IPS-18a (cell line): Measurements from ENCODE around the gene CLDN20.

Experiments
- H3K27ac ChIP-seq: one replicate; pipeline ENCODE4 v1.5.1; 2013; ENCODE audit warnings: low read length
- H3K27me3 ChIP-seq: one replicate; pipeline ENCODE4 v1.6.1; 2013; ENCODE audit warnings: mild to moderate bottlenecking, low read length; ENCODE audit not compliant: control insufficient read depth, insufficient read depth
- H3K36me3 ChIP-seq: one replicate; pipeline ENCODE4 v1.6.1; 2013; ENCODE audit warnings: low read depth, low read length; ENCODE audit not compliant: control insufficient read depth
- H3K4me1 ChIP-seq: one replicate; pipeline ENCODE4 v1.6.1; 2013; ENCODE audit warnings: low read depth, low read length; ENCODE audit not compliant: control insufficient read depth
- H3K4me3 ChIP-seq: one replicate; pipeline ENCODE4 v1.5.1; 2013; ENCODE audit warnings: low read length
- H3K9ac ChIP-seq: one replicate; pipeline ENCODE4 v1.6.1; 2013; ENCODE audit warnings: mild to moderate bottlenecking, low read length, moderate library complexity
- H3K9me3 ChIP-seq: one replicate; pipeline ENCODE4 v1.6.1; 2013; ENCODE audit warnings: low read depth, low read length; ENCODE audit not compliant: control insufficient read depth

Gene CLDN20

DNA sequence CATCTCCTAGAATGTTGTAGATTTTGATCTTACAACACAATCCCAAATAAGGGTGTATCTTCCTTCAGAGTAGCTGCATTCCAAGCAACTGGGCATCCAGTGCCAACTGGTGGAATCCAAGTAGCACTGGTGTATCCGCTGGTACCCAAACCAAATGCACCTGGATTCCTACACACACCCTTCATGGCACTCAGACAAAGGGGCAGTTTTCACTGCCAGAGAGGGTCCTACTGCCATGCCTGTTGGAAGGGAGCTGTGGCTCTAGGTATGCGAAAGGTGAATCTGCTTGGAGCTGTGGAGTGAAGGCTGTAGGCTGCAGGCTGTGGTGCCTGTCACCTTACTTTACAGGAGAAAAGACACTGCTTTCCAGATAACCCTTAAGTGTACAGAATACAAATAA is 17.0 kb upstream of the CLDN20 start:
- H3K36me3 ChIP-seq = peaks cover 29% of the 10 kb centered on the region
- H3K27ac ChIP-seq = no peak overlapping the region
- no peak overlapping the region for H3K4me3 ChIP-seq
- H3K9ac ChIP-seq = no peak overlapping the region
- H3K27me3 ChIP-seq = no peaks in the 10 kb centered on the region
- H3K9me3 ChIP-seq = no peaks in the 10 kb centered on the region
- H3K4me1 ChIP-seq = no peaks in the 10 kb centered on the region

DNA sequence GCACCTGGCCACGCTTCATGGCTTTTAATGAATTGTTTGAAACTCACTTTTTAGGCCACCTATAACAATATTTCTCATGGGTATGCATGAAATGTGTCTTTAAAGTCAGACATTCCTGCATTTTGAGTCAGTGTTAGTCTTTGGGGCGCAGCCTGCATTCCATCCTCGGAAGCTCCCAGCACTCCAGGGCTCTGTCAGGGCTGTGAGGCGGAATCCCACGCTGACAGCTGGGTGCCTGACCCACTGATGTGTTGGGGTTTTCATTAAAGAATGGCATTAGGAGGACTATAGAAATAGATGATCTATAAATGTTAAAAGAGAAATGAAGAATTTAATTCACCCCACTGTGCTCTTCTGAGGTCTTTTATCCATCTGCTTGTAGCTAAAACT is 16.2 kb upstream of the CLDN20 start:
- no peak overlapping the region for H3K27ac ChIP-seq
- no peak overlapping the region for H3K4me3 ChIP-seq
- no peaks in the 10 kb centered on the region for H3K9me3 ChIP-seq
- H3K36me3 ChIP-seq = peaks cover 37% of the 10 kb centered on the region
- H3K27me3 ChIP-seq = no peaks in the 10 kb centered on the region
- peaks cover 1% of the 10 kb centered on the region for H3K4me1 ChIP-seq
- H3K9ac ChIP-seq = no peak overlapping the region

DNA sequence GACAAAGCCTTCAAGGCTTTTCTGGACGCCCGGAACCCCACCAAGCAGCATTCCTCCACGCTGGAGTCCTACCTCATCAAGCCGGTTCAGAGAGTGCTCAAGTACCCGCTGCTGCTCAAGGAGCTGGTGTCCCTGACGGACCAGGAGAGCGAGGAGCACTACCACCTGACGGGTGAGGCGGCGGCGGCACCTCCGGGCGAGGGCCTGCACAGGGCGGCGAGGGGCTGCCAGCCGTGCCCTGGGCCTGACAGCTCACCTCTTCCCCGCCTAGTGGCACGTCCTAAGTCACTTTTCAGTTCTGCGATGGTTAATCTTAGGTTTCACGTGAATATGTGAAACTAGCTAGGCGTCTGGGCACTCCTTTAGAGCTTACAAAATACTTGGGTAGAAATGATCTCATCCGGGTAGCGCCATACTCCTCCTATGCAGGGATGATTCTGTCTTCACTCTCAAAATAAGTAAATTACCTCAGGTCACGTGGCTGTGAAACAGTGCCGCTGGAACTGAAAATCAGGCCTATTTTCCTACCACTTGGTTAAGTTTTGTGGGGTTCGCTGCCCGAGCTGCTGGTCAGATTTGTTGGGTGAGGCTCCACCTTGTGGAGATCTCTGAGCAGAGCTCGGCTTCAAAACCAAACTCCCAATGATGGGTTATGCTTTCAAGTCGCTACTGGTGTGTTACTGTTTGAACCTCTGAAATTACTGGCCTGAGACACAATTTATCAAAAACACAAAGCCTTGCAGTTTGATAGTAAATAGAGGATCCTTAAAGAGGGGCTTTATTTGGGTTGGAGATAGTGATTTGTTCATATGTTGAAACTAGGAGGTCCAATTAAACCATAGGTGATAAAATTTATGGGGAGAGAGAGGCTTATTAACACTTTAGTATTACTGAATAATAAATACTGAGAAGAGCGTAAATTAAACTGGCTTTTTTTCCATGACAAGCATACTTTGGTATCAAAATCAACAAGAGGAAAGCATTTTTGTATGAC is 15.5 kb upstream of the CLDN20 start:
- H3K27ac ChIP-seq = no peak overlapping the region
- H3K36me3 ChIP-seq = peaks cover 40% of the 10 kb centered on the region

DNA sequence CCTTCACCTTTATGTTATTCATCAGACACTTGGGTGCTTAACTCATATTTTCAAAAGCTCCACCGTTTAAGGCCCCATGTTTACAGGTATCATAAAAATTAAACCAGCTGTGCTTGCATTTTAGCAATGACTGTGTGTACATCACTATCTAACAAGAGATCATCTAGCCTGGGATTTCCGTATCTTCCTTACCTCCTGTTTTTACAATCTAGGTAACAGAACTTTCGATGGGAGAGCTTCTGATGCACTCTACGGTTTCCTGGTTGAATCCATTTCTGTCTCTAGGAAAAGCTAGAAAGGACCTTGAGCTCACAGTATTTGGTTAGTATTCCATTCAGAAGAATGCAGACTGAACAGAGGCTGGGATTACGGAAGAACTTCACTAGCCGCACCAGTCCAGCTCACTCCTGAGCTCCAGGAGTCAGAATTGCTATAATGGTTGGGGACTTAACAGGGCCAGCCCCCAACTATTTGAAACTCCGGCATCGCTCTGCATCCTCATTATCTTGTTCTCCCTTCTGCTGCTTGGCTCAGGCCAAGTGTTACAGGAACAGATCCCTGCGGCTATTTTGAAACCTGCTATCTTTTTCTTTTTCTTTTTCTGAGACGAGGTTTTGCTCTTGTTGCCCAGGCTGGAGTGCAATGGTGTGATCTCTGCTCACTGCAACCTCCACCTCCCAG is 13.0 kb upstream of the CLDN20 start:
- Histone ChIP-seq H3K27me3 (no peaks in the 10 kb centered on the region), H3K36me3 (peaks cover 54% of the 10 kb centered on the region), H3K27ac (no peak overlapping the region), H3K9ac (no peak overlapping the region), H3K4me1 (peaks cover 21% of the 10 kb centered on the region), H3K4me3 (no peak overlapping the region), H3K9me3 (no peaks in the 10 kb centered on the region)

More for the DNA sequence above, 15.5 kb upstream of the CLDN20 start:
- no peaks in the 10 kb centered on the region for H3K27me3 ChIP-seq
- peaks cover 8% of the 10 kb centered on the region for H3K4me1 ChIP-seq
- H3K9me3 ChIP-seq = no peaks in the 10 kb centered on the region
- H3K4me3 ChIP-seq = no peak overlapping the region
- H3K9ac ChIP-seq = no peak overlapping the region

DNA sequence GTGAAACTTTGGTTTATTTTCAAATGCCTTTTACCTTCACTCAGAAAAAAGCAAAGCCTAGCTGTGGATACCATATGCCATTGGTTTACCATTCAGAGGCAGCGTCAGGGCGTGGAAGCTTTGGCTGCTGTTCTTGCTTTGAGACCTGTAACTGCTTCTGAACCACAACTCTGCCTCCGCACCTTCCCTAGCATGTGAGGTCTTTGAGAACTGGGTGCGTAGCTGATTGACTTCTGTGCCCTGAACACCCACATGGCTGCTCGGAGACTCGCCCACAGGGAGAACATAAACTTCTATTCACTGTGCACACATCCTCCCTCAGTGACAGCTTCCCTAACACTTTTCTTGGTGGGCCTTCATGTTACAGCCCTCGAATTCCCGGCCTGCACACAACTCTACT is 11.2 kb upstream of the CLDN20 start:
- Histone ChIP-seq H3K4me1 (peaks cover 21% of the 10 kb centered on the region), H3K9ac (no peak overlapping the region), H3K9me3 (no peaks in the 10 kb centered on the region), H3K27ac (peak overlapping the region; percentile 27), H3K36me3 (peaks cover 64% of the 10 kb centered on the region), H3K4me3 (no peak overlapping the region), H3K27me3 (no peaks in the 10 kb centered on the region)

DNA sequence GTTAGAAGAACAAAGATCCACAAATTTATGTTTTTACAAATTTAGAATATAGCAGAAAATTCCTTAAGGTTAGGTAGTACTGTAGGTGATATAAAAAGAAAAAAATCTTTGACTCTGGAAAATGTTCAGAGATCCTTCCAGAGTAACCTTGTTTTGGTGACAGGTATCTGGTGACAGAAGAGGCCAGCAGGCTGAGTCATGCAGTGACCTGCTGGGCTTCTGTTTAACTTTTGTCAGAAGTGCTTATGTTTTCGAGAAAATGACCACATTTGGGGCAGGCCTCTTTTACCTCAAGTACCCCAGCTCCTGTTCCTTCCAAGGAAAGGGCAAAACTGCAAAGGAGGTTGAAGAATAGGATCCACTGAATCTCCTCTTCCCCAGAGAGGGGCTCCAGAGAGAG is 10.5 kb upstream of the CLDN20 start:
- Histone ChIP-seq H3K36me3 (peaks cover 69% of the 10 kb centered on the region), H3K4me3 (no peak overlapping the region), H3K27ac (peak overlapping the region; percentile 30), H3K9me3 (no peaks in the 10 kb centered on the region), H3K9ac (no peak overlapping the region), H3K4me1 (peaks cover 21% of the 10 kb centered on the region), H3K27me3 (no peaks in the 10 kb centered on the region)

DNA sequence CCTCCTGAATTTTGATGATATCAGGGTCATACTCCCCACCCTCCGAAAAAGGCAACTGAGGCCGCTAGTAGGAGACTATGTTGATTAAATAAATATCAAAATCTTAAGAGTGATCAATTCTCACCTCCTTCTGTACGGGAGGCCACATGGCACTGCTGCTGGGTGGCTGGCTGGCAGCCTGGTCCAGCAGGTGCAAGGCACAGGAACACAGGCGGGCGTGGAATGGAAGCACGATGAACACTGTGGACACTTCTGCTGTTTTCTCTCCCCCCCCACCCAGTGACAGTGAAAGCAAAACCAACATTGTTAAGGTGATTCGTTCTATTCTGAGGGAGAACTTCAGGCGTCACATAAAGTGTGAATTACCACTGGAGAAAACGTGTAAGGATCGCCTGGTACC is 9.7 kb upstream of the CLDN20 start:
- H3K4me3 ChIP-seq = no peak overlapping the region
- peak overlapping the region; percentile 30 for H3K27ac ChIP-seq
- H3K36me3 ChIP-seq = peaks cover 77% of the 10 kb centered on the region
- peaks cover 21% of the 10 kb centered on the region for H3K4me1 ChIP-seq
- H3K9me3 ChIP-seq = no peaks in the 10 kb centered on the region
- H3K9ac ChIP-seq = no peak overlapping the region
- no peaks in the 10 kb centered on the region for H3K27me3 ChIP-seq

DNA sequence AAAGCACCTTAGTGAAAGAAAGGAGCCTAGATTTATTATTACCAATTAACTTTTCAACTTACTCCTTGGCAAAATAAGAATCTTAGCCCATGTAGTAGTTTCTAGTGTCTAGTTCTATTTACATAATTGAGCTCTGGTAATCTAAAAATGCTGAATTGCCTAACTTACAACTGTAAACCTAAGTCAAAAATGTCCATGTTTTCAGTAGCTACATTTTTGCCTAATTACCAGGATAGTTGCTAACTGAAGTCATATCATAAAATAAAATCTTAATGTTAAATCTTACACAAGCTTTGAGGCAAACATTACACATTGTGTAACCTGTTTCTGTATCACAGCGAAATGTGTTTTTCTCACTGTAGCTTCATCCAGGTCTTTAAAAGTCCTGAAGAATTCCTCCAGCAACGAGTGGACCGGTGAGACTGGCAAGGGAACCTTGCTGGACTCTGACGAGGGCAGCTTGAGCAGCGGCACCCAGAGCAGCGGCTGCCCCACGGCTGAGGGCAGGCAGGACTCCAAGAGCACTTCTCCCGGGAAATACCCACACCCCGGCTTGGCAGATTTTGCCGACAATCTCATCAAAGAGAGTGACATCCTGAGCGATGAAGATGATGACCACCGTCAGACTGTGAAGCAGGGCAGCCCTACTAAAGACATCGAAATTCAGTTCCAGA is 7.6 kb upstream of the CLDN20 start:
- Histone ChIP-seq H3K4me3 (no peak overlapping the region), H3K36me3 (peaks cover 74% of the 10 kb centered on the region), H3K9me3 (no peaks in the 10 kb centered on the region), H3K27ac (no peak overlapping the region), H3K27me3 (no peaks in the 10 kb centered on the region), H3K4me1 (peaks cover 25% of the 10 kb centered on the region), H3K9ac (no peak overlapping the region)

DNA sequence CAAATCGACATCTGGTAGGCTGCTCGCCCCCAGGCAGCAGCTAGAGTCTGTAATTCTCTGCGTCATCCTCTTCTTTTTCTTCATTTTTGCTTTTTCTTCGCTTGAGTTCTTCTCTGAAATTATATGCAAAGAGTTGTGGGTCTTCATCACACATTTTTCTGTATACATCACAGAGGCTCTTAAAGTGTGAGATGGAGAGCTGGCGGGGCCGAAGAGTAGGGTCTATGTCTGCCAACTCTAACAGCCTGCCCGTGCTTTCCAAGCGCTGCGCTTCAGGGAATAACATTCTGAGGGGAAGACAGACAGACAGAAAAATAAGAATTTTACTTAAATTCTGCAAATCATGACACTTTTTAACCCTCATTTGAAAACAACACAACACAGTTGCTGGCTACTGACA is 6.0 kb upstream of the CLDN20 start:
- Histone ChIP-seq H3K4me1 (peaks cover 33% of the 10 kb centered on the region), H3K36me3 (peaks cover 59% of the 10 kb centered on the region), H3K4me3 (no peak overlapping the region), H3K9me3 (no peaks in the 10 kb centered on the region), H3K27ac (no peak overlapping the region), H3K9ac (no peak overlapping the region), H3K27me3 (no peaks in the 10 kb centered on the region)

DNA sequence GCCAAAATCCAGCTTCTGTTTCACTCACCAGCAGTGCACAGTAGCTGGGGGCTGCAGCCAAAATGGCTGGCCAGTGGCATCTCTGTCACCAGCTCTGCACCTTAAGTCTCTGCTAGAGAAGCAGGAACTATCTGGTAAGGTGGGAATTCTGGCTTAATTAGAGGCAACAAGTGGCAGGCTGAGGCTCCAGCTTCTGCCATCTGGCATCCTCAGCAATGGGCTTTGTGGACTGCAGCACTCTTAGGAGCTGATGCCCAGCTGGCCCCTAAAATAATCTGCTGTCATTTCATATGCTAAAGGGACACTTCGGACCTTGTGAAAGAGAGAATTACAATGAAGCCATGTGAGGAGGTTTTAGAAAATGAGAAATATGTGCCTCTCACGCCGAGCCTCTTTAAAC is 4.6 kb upstream of the CLDN20 start:
- Histone ChIP-seq H3K36me3 (peaks cover 53% of the 10 kb centered on the region), H3K4me3 (no peak overlapping the region), H3K27me3 (no peaks in the 10 kb centered on the region), H3K9ac (no peak overlapping the region), H3K27ac (no peak overlapping the region), H3K9me3 (no peaks in the 10 kb centered on the region), H3K4me1 (peaks cover 19% of the 10 kb centered on the region)

DNA sequence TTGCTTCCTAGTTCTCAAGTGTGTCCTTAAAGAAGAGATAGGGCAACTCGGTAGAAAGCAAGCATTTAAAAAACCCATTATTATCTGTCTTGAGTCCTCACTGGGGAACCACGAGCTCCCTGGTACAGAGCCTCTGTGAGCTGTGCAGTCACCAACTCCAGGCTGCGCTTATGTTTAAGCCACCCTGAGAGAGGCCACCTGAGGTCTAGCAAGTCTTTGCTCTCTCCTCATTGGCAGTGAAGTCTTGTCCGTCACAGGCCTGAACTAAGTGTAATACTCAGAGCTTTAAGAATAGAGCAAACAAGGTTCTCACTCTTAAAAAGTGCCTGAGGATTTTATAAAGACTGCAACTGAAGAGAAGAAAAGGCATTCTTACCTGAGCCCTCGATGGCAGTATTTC is 3.9 kb upstream of the CLDN20 start:
- peaks cover 52% of the 10 kb centered on the region for H3K36me3 ChIP-seq
- no peaks in the 10 kb centered on the region for H3K9me3 ChIP-seq
- no peaks in the 10 kb centered on the region for H3K27me3 ChIP-seq
- peaks cover 18% of the 10 kb centered on the region for H3K4me1 ChIP-seq
- no peak overlapping the region for H3K27ac ChIP-seq
- no peak overlapping the region for H3K4me3 ChIP-seq
- H3K9ac ChIP-seq = no peak overlapping the region
